ENCODE data around the gene CIDEB.

DNA sequence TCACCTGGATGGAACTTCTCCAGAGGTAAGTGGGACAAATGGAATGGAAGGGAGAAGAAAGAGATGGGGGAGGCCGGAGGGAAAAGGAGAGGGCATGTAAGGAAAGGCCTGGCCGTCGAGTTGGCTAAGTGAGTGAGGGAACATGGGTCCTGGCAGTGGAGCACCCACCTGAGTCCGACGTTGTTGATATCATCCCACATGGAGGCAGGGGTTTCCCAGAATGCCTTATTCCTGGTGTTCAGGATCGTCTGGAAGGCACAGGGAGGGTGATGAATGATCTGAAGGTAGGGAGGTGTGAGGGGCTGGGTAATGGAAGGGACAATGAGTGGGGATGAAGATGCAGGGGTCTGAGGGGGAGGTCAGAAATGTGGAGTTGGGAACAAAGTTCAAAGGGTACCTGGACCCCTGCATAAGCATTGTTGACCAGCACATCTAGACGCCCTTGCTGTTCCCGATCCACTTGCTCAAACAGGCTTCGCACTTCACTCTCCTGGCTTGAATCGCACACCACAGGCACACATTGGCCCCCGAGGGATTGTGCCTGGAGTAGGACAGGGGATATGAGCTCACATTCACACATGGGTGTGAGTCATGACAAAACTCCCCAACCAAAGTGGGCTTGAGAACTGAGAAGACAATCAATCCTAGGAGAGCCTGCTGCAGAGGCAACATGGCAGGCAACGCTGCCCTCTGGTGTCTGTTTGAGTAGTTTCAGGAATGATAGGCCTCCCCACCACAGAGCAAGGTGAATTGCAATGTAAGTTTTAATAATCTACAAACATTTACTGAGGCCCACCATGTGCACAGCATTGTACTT lies 11.2 kb downstream of the CIDEB start:
- TF ChIP-seq EZH2 (IDR thresholded peaks at IDR 0.05; ENCODE audit: borderline replicate concordance, low read depth, low read length, severe bottlenecking), result no peak
- TF ChIP-seq, protein P1, sequence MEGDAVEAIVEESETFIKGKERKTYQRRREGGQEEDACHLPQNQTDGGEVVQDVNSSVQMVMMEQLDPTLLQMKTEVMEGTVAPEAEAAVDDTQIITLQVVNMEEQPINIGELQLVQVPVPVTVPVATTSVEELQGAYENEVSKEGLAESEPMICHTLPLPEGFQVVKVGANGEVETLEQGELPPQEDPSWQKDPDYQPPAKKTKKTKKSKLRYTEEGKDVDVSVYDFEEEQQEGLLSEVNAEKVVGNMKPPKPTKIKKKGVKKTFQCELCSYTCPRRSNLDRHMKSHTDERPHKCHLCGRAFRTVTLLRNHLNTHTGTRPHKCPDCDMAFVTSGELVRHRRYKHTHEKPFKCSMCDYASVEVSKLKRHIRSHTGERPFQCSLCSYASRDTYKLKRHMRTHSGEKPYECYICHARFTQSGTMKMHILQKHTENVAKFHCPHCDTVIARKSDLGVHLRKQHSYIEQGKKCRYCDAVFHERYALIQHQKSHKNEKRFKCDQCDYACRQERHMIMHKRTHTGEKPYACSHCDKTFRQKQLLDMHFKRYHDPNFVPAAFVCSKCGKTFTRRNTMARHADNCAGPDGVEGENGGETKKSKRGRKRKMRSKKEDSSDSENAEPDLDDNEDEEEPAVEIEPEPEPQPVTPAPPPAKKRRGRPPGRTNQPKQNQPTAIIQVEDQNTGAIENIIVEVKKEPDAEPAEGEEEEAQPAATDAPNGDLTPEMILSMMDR (IDR thresholded peaks at IDR 0.05; ENCODE audit: borderline replicate concordance, extremely low read depth, low read length, poor library complexity, severe bottlenecking), result peak; percentile 89
